Endothelial cell of umbilical vein (primary cell): ENCODE measurements around the gene ZNF341. TPM values are rescaled to one million over a fixed set of nuclear protein-coding genes. Genes with fewer than 3 reads are reported as not detected.

Experiments used
- BruUV-seq: library from RNA; stranded (reverse); fragments of 400-500 nt; replicated peaks from 2 replicates; lab custom pipeline; 2021; lab: Mats Ljungman, UMichigan
- CTCF ChIA-PET: fragments of 300-600, 350-600 bp; sonication (Branson Sonifier 250); formaldehyde crosslinking; loops from one replicate; lab custom pipeline; 2021; ENCODE audit warnings: antibody characterized with exemption, inconsistent platforms; lab: Charles Lee
- POLR2A ChIA-PET: fragments of 300-600, 350-600 bp; sonication (Branson Sonifier 250); formaldehyde crosslinking; loops from one replicate; lab custom pipeline; 2021; ENCODE audit warnings: antibody characterized with exemption, inconsistent platforms; lab: Charles Lee
- DNase-seq: peaks from one replicate; pipeline ENCODE4 v3.0.0-alpha.2; 2011; ENCODE audit warnings: low read depth, low spot score
- FAIRE-seq: peaks from 2 replicates; lab custom pipeline; 2011; peaks lifted over from hg19 to GRCh38; lab: Jason Lieb, UNC
- H2AFZ ChIP-seq: 2 replicates; pipeline ENCODE4 v1.6.0; 2012; ENCODE audit warnings: low read depth, low read length, control low read depth, inconsistent platforms
- H3K27ac ChIP-seq: 2 replicates; pipeline ENCODE4 v1.5.1; 2011; ENCODE audit warnings: low read depth, mild to moderate bottlenecking, control low read depth, low read length, moderate library complexity; ENCODE audit not compliant: insufficient read depth
- H3K27me3 ChIP-seq, 2 experiments: 2 replicates each; pipeline versions ENCODE4 v1.6.0 to v1.6.1; 2011; ENCODE audit warnings: low read length in 2 of 2, mixed read lengths in 1 of 2; ENCODE audit not compliant: control insufficient read depth in 2 of 2, insufficient read depth in 2 of 2
- H3K36me3 ChIP-seq, 2 experiments: 2 replicates in 1 of 2; 3 replicates in 1 of 2; pipeline ENCODE4 v1.5.1; 2011; ENCODE audit warnings: low read length in 2 of 2, mild to moderate bottlenecking in 1 of 2, moderate library complexity in 1 of 2; ENCODE audit not compliant: control insufficient read depth in 2 of 2, insufficient read depth in 2 of 2; ENCODE audit errors: extremely low read depth in 1 of 2
- H3K4me1 ChIP-seq: 3 replicates; pipeline ENCODE4 v1.5.1; 2011; ENCODE audit warnings: mild to moderate bottlenecking, low read length; ENCODE audit not compliant: control insufficient read depth, insufficient read depth; ENCODE audit errors: extremely low read depth
- H3K4me2 ChIP-seq: 2 replicates; pipeline ENCODE4 v1.6.1; 2011; ENCODE audit warnings: low read length, control low read depth, mixed read lengths; ENCODE audit not compliant: insufficient read depth
- H3K4me3 ChIP-seq, 3 experiments: fragments of 200-600 bp in 1 of 3; sonication (generic), shearing (Covaris generic) in 1 of 3; replicated peaks in 1 of 3; 2 replicates each; pipeline ENCODE4 v1.5.1; 2011 to 2016; ENCODE audit warnings: control low read depth in 3 of 3, low read length in 3 of 3, mild to moderate bottlenecking in 2 of 3, inconsistent platforms in 1 of 3, low read depth in 1 of 3, moderate library complexity in 1 of 3; ENCODE audit not compliant: insufficient read depth in 1 of 3
- H3K79me2 ChIP-seq: 2 replicates; pipeline ENCODE4 v1.6.0; 2012; ENCODE audit warnings: low read length, inconsistent platforms; ENCODE audit not compliant: control insufficient read depth, insufficient read depth
- H3K9ac ChIP-seq: replicated peaks from 2 replicates; pipeline ENCODE3; 2011; ENCODE audit warnings: low read length, control low read depth; ENCODE audit not compliant: insufficient read depth; ENCODE audit errors: extremely low read depth
- H3K9me1 ChIP-seq: replicated peaks from 3 replicates; pipeline ENCODE4 v1.6.0; 2011; ENCODE audit warnings: mild to moderate bottlenecking, low read length; ENCODE audit not compliant: control insufficient read depth, insufficient read depth; ENCODE audit errors: extremely low read depth
- H3K9me3 ChIP-seq: replicated peaks from 2 replicates; pipeline ENCODE4 v1.5.1; 2012; ENCODE audit warnings: low read length, inconsistent platforms; ENCODE audit not compliant: control insufficient read depth, insufficient read depth
- H4K20me1 ChIP-seq: replicated peaks from 2 replicates; pipeline ENCODE3; 2011; ENCODE audit warnings: mild to moderate bottlenecking, low read length; ENCODE audit not compliant: control insufficient read depth, insufficient read depth; ENCODE audit errors: extremely low read depth
- EZH2 ChIP-seq: IDR thresholded peaks from 2 replicates; pipeline ENCODE4 v1.6.1; 2012; ENCODE audit warnings: borderline replicate concordance, low read depth, mild to moderate bottlenecking, moderate library complexity, low read length, inconsistent platforms; ENCODE audit not compliant: severe bottlenecking
- GATA2 ChIP-seq: IDR thresholded peaks from 2 replicates; pipeline ENCODE4 v1.7.0; 2011; ENCODE audit warnings: low read depth, mild to moderate bottlenecking, moderate library complexity, mixed read lengths, low read length; ENCODE audit not compliant: insufficient read length, insufficient read depth
- JUN ChIP-seq: IDR thresholded peaks from 2 replicates; pipeline ENCODE4 v1.6.1; 2011; ENCODE audit warnings: borderline replicate concordance, low read depth; ENCODE audit not compliant: insufficient read length, insufficient read depth
- MYC ChIP-seq: IDR thresholded peaks from one replicate; pipeline ENCODE4 v1.6.1; 2011; ENCODE audit warnings: mild to moderate bottlenecking, low read depth, low read length
- POLR2AphosphoS5 ChIP-seq: IDR thresholded peaks from 2 replicates; pipeline ENCODE4 v1.6.1; 2012; ENCODE audit warnings: low read depth, mild to moderate bottlenecking, control low read depth, low read length, moderate library complexity; ENCODE audit not compliant: insufficient read depth
- dilution Hi-C: fragments of 300-500 bp; cut with MboI; formaldehyde crosslinking; loops from one replicate; pipeline ENCODE4 v1.15.0; 2019; ENCODE audit warnings: low sequenced_read_pairs; ENCODE audit not compliant: extremely low pct_ligation_motif_present
- intact Hi-C: fragments of 100-400 bp; cut with micrococcal nuclease; formaldehyde crosslinking; loops from one replicate; pipeline ENCODE4 v1.10.0; 2022
- polyA plus RNA-seq, 4 experiments: library from polyadenylated mRNA; depleted of rRNA in 3 of 4; stranded (reverse) in 3 of 4; unstranded in 1 of 4; fragments of >200 nt; gene quantifications; 2 replicates each; pipeline versions ENCODE4 v1.2.1 to v1.2.3, GENCODE V29; 2011 to 2012; ENCODE audit warnings: missing spikeins in 1 of 4
- total RNA-seq: library from RNA; stranded (reverse); gene quantifications from 2 replicates; pipeline ENCODE4 v1.2.3, GENCODE V29; 2021
- TF ChIP-seq, protein P1 (sequence below), 2 donors: IDR thresholded peaks; 1 replicate in 1 of 2; 2 replicates in 1 of 2; pipeline ENCODE4 v1.5.1; 2011; ENCODE audit warnings: low read length in 2 of 2, mild to moderate bottlenecking in 2 of 2, moderate library complexity in 2 of 2, control low read depth in 1 of 2, inconsistent platforms in 1 of 2, low read depth in 1 of 2; ENCODE audit not compliant: insufficient read depth in 1 of 2; ENCODE audit errors: extremely low read depth in 1 of 2
- TF ChIP-seq, protein P2 (sequence below): IDR thresholded peaks from 2 replicates; pipeline ENCODE4 v1.6.1; 2011; ENCODE audit not compliant: insufficient read depth, insufficient read length

Gene ZNF341
- total and polyA plus RNA-seq, 2 donors (not counting 3 experiments of a cell fraction or from before 2014, with no cell fraction given), result 4.9 TPM

GRCh38 chr20:33828967-33829560, 97.3 kb downstream of the ZNF341 start:
- Histone ChIP-seq H3K9me1 (no peaks in the 10 kb centered on the region), H4K20me1 (peaks cover 18% of the 10 kb centered on the region), H3K4me2 (no peak overlapping the region), H3K27ac (no peak overlapping the region), H3K79me2 (peaks cover 97% of the 10 kb centered on the region), H3K36me3 (peaks cover 2 to 3% of the 10 kb centered on the region in 2 experiments), H3K9me3 (no peaks in the 10 kb centered on the region), H3K4me1 (peaks cover 12% of the 10 kb centered on the region), H3K27me3 (no peaks in the 10 kb centered on the region), H3K9ac (no peak overlapping the region), H2AFZ (no peak overlapping the region), H3K4me3 (no peak overlapping the region)
- CTCF ChIA-PET, result no interaction called here
- no peak for FAIRE-seq
- intact Hi-C loops, result no loop called here
- no TSS peak for BruUV-seq
- TF ChIP-seq POLR2AphosphoS5 (no peak), GATA2 (no peak)
- DNase-seq, result no peak
- dilution Hi-C loops, result no loop called here
- POLR2A ChIA-PET, result no interaction called here

GRCh38 chr20:33829636-33830035, 97.8 kb downstream of the ZNF341 start:
- dilution Hi-C loops (no loop called here), intact Hi-C loops (no loop called here)
- Histone ChIP-seq H3K36me3 (peaks cover 2 to 3% of the 10 kb centered on the region in 2 experiments), H3K4me3 (no peak overlapping the region), H3K79me2 (peaks cover 97% of the 10 kb centered on the region), H4K20me1 (peaks cover 13% of the 10 kb centered on the region), H3K27me3 (no peaks in the 10 kb centered on the region), H3K27ac (no peak overlapping the region), H3K9me1 (no peaks in the 10 kb centered on the region), H3K4me2 (no peak overlapping the region), H3K9me3 (no peaks in the 10 kb centered on the region), H2AFZ (no peak overlapping the region), H3K9ac (no peak overlapping the region), H3K4me1 (peaks cover 12% of the 10 kb centered on the region)
- no peak for FAIRE-seq
- no peak for DNase-seq
- ChIA-PET CTCF (interaction anchor here (1.0 to 1.3 kb wide), 2 partner anchors 11 to 17 kb away, joined by 3 read pairs; no protein-coding TSS in a partner anchor), POLR2A (no interaction called here)
- TF ChIP-seq, protein P1, sequence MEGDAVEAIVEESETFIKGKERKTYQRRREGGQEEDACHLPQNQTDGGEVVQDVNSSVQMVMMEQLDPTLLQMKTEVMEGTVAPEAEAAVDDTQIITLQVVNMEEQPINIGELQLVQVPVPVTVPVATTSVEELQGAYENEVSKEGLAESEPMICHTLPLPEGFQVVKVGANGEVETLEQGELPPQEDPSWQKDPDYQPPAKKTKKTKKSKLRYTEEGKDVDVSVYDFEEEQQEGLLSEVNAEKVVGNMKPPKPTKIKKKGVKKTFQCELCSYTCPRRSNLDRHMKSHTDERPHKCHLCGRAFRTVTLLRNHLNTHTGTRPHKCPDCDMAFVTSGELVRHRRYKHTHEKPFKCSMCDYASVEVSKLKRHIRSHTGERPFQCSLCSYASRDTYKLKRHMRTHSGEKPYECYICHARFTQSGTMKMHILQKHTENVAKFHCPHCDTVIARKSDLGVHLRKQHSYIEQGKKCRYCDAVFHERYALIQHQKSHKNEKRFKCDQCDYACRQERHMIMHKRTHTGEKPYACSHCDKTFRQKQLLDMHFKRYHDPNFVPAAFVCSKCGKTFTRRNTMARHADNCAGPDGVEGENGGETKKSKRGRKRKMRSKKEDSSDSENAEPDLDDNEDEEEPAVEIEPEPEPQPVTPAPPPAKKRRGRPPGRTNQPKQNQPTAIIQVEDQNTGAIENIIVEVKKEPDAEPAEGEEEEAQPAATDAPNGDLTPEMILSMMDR (IDR thresholded peaks at IDR 0.05; ENCODE audit: extremely low read depth in 1 of 2, insufficient read depth in 1 of 2, low read depth in 1 of 2, low read length in 2 of 2), result no peak
- TF ChIP-seq EZH2 (no peak), JUN (no peak), POLR2AphosphoS5 (no peak), MYC (no peak)
- TF ChIP-seq, protein P2, sequence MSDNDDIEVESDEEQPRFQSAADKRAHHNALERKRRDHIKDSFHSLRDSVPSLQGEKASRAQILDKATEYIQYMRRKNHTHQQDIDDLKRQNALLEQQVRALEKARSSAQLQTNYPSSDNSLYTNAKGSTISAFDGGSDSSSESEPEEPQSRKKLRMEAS, result no peak
- BruUV-seq, result no TSS peak
